ENCODE results near the gene ANKS1A. TPM values are rescaled to one million over a fixed set of nuclear protein-coding genes. Genes with fewer than 3 reads are reported as not detected.

The ANKS1A gene
- total and polyA plus RNA-seq, 9 donors: 16.0 to 45.0 (median 27.3) TPM

DNA sequence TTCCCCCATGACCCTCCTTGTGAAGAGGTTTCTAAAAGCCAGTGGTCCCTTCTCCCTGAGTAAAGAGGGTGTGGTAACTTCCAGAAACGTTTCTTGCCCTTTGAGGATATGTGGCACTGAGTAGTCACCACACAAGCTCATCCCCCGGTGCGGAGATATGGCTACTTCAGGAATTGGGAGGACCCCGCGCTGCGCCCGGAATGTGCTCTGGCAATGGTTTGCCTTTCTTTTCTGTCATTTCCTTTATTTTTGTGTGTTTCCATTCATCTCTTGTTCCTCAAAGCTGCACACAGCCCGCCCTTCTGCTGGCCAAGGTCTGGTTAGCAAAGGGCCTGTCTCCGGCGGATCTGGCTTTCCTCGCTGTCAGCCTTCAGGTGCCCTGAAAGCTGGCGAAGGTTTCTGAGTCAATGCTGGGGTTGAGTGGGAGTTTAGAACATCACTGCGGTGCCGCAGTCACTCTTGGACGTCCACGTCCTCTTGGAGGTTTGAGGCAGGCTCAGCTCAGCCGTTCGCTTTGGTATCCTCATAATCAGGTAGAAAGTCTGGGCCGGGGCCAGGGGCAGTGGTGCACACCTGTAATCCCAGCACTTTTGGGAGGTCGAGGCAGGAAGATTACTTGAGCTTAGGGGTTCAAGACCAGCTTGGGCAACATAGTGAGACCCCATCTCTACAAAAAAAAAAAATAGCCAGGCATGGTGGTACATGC is 184.9 kb downstream of the ANKS1A start:
- intact Hi-C loops (cut with DNase I): no loop called here
- Histone ChIP-seq H3K4me1 (ENCODE audit: insufficient read depth) (no peaks in the 10 kb centered on the region), H3K27me3 (no peaks in the 10 kb centered on the region), H3K9me3 (no peaks in the 10 kb centered on the region), H3K36me3 (no peaks in the 10 kb centered on the region), H3K27ac (no peak overlapping the region), H3K4me3 (no peak overlapping the region)
- no peak for DNase-seq
- WGBS, 3 donors: 92 to 94% (median 92%) methylated on average over 20 of the region's 20 CpGs
- TF ChIP-seq, protein P1, sequence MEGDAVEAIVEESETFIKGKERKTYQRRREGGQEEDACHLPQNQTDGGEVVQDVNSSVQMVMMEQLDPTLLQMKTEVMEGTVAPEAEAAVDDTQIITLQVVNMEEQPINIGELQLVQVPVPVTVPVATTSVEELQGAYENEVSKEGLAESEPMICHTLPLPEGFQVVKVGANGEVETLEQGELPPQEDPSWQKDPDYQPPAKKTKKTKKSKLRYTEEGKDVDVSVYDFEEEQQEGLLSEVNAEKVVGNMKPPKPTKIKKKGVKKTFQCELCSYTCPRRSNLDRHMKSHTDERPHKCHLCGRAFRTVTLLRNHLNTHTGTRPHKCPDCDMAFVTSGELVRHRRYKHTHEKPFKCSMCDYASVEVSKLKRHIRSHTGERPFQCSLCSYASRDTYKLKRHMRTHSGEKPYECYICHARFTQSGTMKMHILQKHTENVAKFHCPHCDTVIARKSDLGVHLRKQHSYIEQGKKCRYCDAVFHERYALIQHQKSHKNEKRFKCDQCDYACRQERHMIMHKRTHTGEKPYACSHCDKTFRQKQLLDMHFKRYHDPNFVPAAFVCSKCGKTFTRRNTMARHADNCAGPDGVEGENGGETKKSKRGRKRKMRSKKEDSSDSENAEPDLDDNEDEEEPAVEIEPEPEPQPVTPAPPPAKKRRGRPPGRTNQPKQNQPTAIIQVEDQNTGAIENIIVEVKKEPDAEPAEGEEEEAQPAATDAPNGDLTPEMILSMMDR (IDR thresholded peaks at IDR 0.05): no peak
- TF ChIP-seq POLR2A (IDR thresholded peaks at IDR 0.05) (no peak), EP300 (IDR thresholded peaks at IDR 0.05) (no peak)

DNA sequence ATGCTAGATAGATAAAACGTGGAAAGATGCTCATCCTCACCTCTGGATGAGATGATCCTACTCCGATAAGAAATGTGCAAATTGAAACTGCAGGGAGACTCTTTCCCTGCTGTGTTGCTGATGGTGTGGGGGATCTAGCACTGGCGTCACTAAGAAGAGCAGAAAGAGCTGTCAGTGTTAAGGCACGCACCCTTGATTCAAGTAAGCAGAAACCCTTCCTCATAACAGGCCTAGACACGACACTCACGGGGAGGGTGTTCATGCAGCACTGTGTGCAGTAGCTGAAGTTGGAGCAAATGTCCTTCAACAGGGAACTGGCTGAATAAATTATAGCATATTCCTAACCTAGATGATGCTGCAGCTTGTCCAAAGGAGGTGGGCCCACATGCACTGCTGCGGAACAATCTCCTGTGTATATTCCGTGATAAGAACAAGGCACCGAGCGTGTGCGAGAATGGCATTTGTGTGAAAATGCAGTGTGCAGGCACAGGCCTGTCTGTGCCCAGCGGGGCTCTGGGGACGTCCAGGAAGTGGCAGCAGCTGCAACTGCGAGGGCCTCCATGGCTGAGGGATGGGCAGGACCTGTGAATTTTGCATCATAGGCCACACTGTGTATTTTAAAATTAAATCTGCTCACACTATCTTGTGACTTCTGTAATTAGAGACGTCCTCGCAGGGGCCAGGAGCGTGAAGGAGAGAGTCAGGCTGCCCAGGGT is 188.1 kb downstream of the ANKS1A start:
- Histone ChIP-seq H3K36me3 (no peaks in the 10 kb centered on the region), H3K4me1 (ENCODE audit: insufficient read depth) (no peaks in the 10 kb centered on the region)

DNA sequence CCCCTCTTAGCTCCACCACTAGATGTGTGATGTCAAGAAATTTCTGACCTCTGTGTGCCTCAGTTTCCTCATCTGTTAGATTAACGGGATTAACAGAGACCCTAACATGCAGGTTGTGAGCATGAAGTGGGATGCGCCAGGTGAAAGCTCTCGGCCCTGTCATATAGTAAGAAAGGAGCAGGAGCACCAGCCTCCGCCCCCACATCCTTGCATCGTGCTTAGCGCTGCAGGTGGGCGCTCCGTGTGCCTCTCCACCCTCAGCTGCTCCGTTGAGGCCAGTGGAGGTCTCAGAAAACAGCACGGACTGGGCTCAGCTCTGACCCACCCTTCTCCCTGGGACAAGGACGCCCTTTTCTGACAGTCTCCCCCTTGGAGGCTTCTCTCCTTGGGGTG is 188.7 kb downstream of the ANKS1A start:
- TF ChIP-seq POLR2A (IDR thresholded peaks at IDR 0.05) (no peak), EP300 (IDR thresholded peaks at IDR 0.05) (no peak)
- TF ChIP-seq, protein P1 (IDR thresholded peaks at IDR 0.05): no peak
- Histone ChIP-seq H3K27me3 (no peaks in the 10 kb centered on the region), H3K9me3 (no peaks in the 10 kb centered on the region), H3K27ac (no peak overlapping the region), H3K4me3 (no peak overlapping the region), H3K36me3 (no peaks in the 10 kb centered on the region), H3K4me1 (ENCODE audit: insufficient read depth) (no peaks in the 10 kb centered on the region)
- intact Hi-C loops (cut with DNase I): no loop called here
- DNase-seq: no peak
- 74 to 78% (median 77%) methylated on average over 11 of the region's 11 CpGs for WGBS, 3 donors

More for the DNA sequence above, 188.1 kb downstream of the ANKS1A start:
- DNase-seq: no peak
- no peaks in the 10 kb centered on the region for H3K9me3 ChIP-seq
- 85 to 88% (median 86%) methylated on average over 17 of the region's 17 CpGs for WGBS, 3 donors
- no peaks in the 10 kb centered on the region for H3K27me3 ChIP-seq
- no peak for TF ChIP-seq POLR2A (IDR thresholded peaks at IDR 0.05)
- TF ChIP-seq, protein P1 (IDR thresholded peaks at IDR 0.05): no peak
- no peak for TF ChIP-seq EP300 (IDR thresholded peaks at IDR 0.05)
- H3K27ac ChIP-seq: no peak overlapping the region
- no peak overlapping the region for H3K4me3 ChIP-seq
- intact Hi-C loops (cut with DNase I): no loop called here

DNA sequence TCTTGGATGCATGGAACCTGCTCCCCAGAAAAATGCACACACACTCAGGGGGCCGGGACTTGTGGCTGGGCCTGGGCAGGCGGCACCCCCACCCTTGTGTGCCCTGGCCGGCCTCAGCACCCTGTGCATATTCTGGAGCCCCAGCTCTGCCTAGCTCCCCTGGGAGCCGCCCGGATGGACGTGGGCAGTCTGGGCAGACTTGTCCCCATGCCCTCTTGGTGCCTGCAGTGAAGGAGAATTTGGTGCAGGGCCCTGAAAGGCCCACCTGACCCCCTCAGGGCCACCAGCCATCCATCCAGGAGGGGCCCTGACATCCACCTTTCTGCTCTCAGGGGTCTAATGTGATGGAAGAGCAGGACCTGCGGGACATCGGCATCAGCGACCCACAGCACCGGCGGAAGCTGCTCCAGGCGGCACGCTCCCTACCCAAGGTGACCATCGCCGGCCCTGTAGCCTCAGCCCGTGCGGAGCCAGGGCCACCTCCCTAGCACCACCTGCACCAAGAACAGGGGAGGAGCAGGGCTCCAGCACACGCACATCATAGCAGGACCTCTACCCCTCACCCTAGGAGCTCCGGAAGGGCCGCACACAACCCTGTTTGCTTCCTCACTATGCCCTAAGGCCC is 189.3 kb downstream of the ANKS1A start:
- H3K4me1 ChIP-seq (ENCODE audit: insufficient read depth): no peaks in the 10 kb centered on the region
- DNase-seq: peak in 1 of 5 donors; percentile 27
- no peak for TF ChIP-seq EP300 (IDR thresholded peaks at IDR 0.05)
- H3K9me3 ChIP-seq: no peaks in the 10 kb centered on the region
- H3K27ac ChIP-seq: no peak overlapping the region
- no peak overlapping the region for H3K4me3 ChIP-seq
- H3K27me3 ChIP-seq: no peaks in the 10 kb centered on the region
- 93 to 96% (median 95%) methylated on average over 20 of the region's 20 CpGs for WGBS, 3 donors
- intact Hi-C loops (cut with DNase I): no loop called here
- no peaks in the 10 kb centered on the region for H3K36me3 ChIP-seq

Data from ovary (tissue), 9 donors.